Left ventricle myocardium inferior (tissue), 1 donor: ENCODE measurements around the gene IRF5. TPM values are rescaled to one million over a fixed set of nuclear protein-coding genes. Genes with fewer than 3 reads are reported as not detected.
"Not testable (repeated sequence)": the region's sequence is repeated elsewhere in the genome, so short reads cannot be mapped to it uniquely, and the experiment has no call there.

Experiments used
- DNase-seq: peaks from one replicate; pipeline ENCODE4 v3.0.0-alpha.2; 2020
- H3K27ac ChIP-seq: fragments of 200-600 bp; replicated peaks from 2 replicates; pipeline ENCODE4 v1.8.0; 2021
- H3K27me3 ChIP-seq: fragments of 200-600 bp; 2 replicates; pipeline ENCODE4 v1.8.0; 2021; ENCODE audit warnings: low read depth
- H3K36me3 ChIP-seq: fragments of 200-600 bp; 2 replicates; pipeline ENCODE4 v1.8.0; 2021
- H3K4me1 ChIP-seq: fragments of 200-600 bp; 2 replicates; pipeline ENCODE4 v1.8.0; 2021
- H3K4me3 ChIP-seq: fragments of 200-600 bp; 2 replicates; pipeline ENCODE4 v1.8.0; 2021; ENCODE audit warnings: mild to moderate bottlenecking, moderate library complexity
- H3K9me3 ChIP-seq: fragments of 200-600 bp; replicated peaks from 2 replicates; pipeline ENCODE4 v1.8.0; 2021
- intact Hi-C: fragments of 100-400 bp; cut with micrococcal nuclease; formaldehyde crosslinking; loops from one replicate; pipeline ENCODE4 v1.11.0; 2022
- total RNA-seq: library from RNA; stranded (reverse); fragmentation: NEBNext Ultra II Directional; extraction: Animal tissue kit (Norgen Biotek cat#: 25700); gene quantifications from one replicate; pipeline ENCODE4 v1.2.1, GENCODE V29; 2021
- TF ChIP-seq, protein P1 (sequence below): fragments of 200-600 bp; IDR thresholded peaks from 2 replicates; pipeline ENCODE4 v1.8.0; 2021; ENCODE audit warnings: antibody characterized with exemption, mild to moderate bottlenecking, borderline replicate concordance
- donor health status: DM: no; HTN: yes; CAD: no; lungs with severe emphysema.

The IRF5 gene
- total RNA-seq, 1 donor from 2014 or later, result 2.2 TPM

- peaks cover 97% of the 10 kb centered on the region for H3K36me3 ChIP-seq
- no peaks in the 10 kb centered on the region for H3K4me1 ChIP-seq
- intact Hi-C loops, result no loop called here
- H3K27me3 ChIP-seq, result no peaks in the 10 kb centered on the region
- H3K27ac ChIP-seq, result no peak overlapping the region
- H3K9me3 ChIP-seq, result no peaks in the 10 kb centered on the region
- TF ChIP-seq, protein P1, sequence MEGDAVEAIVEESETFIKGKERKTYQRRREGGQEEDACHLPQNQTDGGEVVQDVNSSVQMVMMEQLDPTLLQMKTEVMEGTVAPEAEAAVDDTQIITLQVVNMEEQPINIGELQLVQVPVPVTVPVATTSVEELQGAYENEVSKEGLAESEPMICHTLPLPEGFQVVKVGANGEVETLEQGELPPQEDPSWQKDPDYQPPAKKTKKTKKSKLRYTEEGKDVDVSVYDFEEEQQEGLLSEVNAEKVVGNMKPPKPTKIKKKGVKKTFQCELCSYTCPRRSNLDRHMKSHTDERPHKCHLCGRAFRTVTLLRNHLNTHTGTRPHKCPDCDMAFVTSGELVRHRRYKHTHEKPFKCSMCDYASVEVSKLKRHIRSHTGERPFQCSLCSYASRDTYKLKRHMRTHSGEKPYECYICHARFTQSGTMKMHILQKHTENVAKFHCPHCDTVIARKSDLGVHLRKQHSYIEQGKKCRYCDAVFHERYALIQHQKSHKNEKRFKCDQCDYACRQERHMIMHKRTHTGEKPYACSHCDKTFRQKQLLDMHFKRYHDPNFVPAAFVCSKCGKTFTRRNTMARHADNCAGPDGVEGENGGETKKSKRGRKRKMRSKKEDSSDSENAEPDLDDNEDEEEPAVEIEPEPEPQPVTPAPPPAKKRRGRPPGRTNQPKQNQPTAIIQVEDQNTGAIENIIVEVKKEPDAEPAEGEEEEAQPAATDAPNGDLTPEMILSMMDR, result no peak
- DNase-seq, result no peak
- no peak overlapping the region for H3K4me3 ChIP-seq
These were observed 52.2 kb downstream of the IRF5 start for GRCh38 chr7:128989961-128990360.

DNA sequence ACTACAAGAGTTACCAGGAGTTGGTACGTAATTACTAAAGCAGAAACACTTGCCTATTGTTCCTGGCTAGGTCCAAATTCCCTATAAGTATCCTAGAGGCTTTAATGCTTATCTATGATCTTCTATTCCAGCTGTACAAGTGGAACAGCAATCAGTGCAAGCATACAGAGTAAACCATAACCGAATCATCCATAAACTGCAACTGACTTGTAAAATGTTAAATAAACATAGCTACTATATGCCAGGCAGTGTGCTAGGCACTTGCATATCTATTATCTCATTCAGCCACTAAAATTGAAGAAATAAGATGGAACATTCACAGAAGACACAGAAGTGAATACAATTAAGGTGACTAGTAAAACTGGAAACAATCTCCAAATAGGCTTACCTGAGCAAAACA, 55.7 kb downstream of the IRF5 start:
- Histone ChIP-seq H3K36me3 (peaks cover 91% of the 10 kb centered on the region), H3K27ac (no peak overlapping the region), H3K9me3 (no peaks in the 10 kb centered on the region), H3K27me3 (no peaks in the 10 kb centered on the region), H3K4me3 (no peak overlapping the region), H3K4me1 (no peaks in the 10 kb centered on the region)
- intact Hi-C loops, result no loop called here
- no peak for DNase-seq
- TF ChIP-seq, protein P1, result no peak

- H3K27me3 ChIP-seq, H3K4me3 ChIP-seq, H3K4me1 ChIP-seq, DNase-seq, intact Hi-C loops, H3K9me3 ChIP-seq, H3K27ac ChIP-seq: not testable (repeated sequence)
- H3K36me3 ChIP-seq, result peaks cover 91% of the 10 kb centered on the region
These were observed 56.8 kb downstream of the IRF5 start for GRCh38 chr7:128994560-128994959.

DNA sequence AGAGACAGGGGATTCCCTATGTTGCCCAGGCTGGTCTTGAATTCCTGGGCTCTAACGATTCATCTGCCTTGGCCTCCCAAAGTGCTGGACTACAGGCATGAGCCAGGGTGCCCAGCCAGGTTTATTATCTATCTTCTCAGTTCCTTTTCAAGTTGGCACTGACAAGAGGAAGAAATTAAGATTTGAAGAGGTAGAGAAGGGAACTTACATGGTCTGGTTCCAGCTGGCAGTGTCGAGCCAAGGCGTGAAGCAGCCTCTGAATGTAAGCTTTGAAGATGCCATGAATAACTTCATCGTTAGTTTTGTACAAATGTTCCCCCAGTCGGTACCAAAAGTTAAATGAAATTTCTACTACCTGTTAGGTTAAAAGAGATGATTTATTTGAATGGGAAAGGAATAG, 59.5 kb downstream of the IRF5 start:
- Histone ChIP-seq H3K36me3 (peaks cover 91% of the 10 kb centered on the region), H3K4me3 (no peak overlapping the region), H3K9me3 (no peaks in the 10 kb centered on the region), H3K27me3 (no peaks in the 10 kb centered on the region), H3K4me1 (no peaks in the 10 kb centered on the region), H3K27ac (no peak overlapping the region)
- intact Hi-C loops, result loop anchor here (5.0 kb wide), 1 partner anchor 50 kb away; no protein-coding TSS in a partner anchor
- TF ChIP-seq, protein P1, result no peak
- DNase-seq, result no peak

Other genes with a start within 250 kb of the IRF5 start
- gene CALU, start 198.6 kb upstream of the IRF5 start, total RNA-seq, result 236 TPM
- not detected for gene OPN1SW, start 162.1 kb upstream of the IRF5 start, total RNA-seq
- 8.2 TPM for gene CCDC136, start 146.0 kb upstream of the IRF5 start, total RNA-seq
- 839 TPM for gene FLNC, start 107.5 kb upstream of the IRF5 start, total RNA-seq
- gene ATP6V1F, start 75.1 kb upstream of the IRF5 start, total RNA-seq, result 101 TPM
- gene KCP, start 27.2 kb upstream of the IRF5 start, total RNA-seq, result 0.19 TPM
- gene TNPO3, start 117.2 kb downstream of the IRF5 start, total RNA-seq, result 32.6 TPM
- 9.7 TPM for gene TSPAN33, start 206.8 kb downstream of the IRF5 start, total RNA-seq